Fibroblast of lung (primary cell): ENCODE results near the gene FGGY.

ENCODE experiments used
- CTCF ChIP-seq, 2 donors: IDR thresholded peaks in 1 of 2; conservative IDR thresholded peaks in 1 of 2; 1 replicate in 1 of 2; 2 replicates in 1 of 2; pipeline ENCODE4 v1.5.1; 2011 to 2012; ENCODE audit warnings: low read length in 2 of 2, control low read depth in 1 of 2, inconsistent platforms in 1 of 2, low read depth in 1 of 2, mild to moderate bottlenecking in 1 of 2
- EZH2 ChIP-seq: IDR thresholded peaks from 2 replicates; pipeline ENCODE4 v1.5.1; 2012; ENCODE audit warnings: low read length, control low read depth, mild to moderate bottlenecking; ENCODE audit errors: missing control alignments

GRCh38 chr1:59415286-59415850 is 118.5 kb downstream of the FGGY start:
- TF ChIP-seq EZH2 (no peak), CTCF (conservative IDR thresholded peaks at IDR 0.05 in 1 of 2, IDR thresholded peaks at IDR 0.05 in 1 of 2; ENCODE audit: low read depth in 1 of 2, low read length in 2 of 2) (no peak)
